Endothelial cell of umbilical vein (primary cell): ENCODE results near the gene GGT6. TPM values are rescaled to one million over a fixed set of nuclear protein-coding genes. Genes with fewer than 3 reads are reported as not detected.

Experiments
- Bru-seq: library from RNA; stranded (reverse); fragments of 400-500 nt; gene quantifications from one replicate; lab custom pipeline; 2021; lab: Mats Ljungman, UMichigan
- BruChase-seq, 2 experiments: library from RNA; stranded (reverse); fragments of 400-500 nt; gene quantifications; one replicate each; lab custom pipeline; 2021; lab: Mats Ljungman, UMichigan
- BruUV-seq: library from RNA; stranded (reverse); fragments of 400-500 nt; replicated peaks from 2 replicates; lab custom pipeline; 2021; lab: Mats Ljungman, UMichigan
- CTCF ChIA-PET: fragments of 300-600, 350-600 bp; sonication (Branson Sonifier 250); formaldehyde crosslinking; loops from one replicate; lab custom pipeline; 2021; ENCODE audit warnings: antibody characterized with exemption, inconsistent platforms; lab: Charles Lee
- POLR2A ChIA-PET: fragments of 300-600, 350-600 bp; sonication (Branson Sonifier 250); formaldehyde crosslinking; loops from one replicate; lab custom pipeline; 2021; ENCODE audit warnings: antibody characterized with exemption, inconsistent platforms; lab: Charles Lee
- DNase-seq: peaks from one replicate; pipeline ENCODE4 v3.0.0-alpha.2; 2011; ENCODE audit warnings: low read depth, low spot score
- FAIRE-seq: peaks from 2 replicates; lab custom pipeline; 2011; peaks lifted over from hg19 to GRCh38; lab: Jason Lieb, UNC
- H2AFZ ChIP-seq: 2 replicates; pipeline ENCODE4 v1.6.0; 2012; ENCODE audit warnings: low read depth, low read length, control low read depth, inconsistent platforms
- H3K27ac ChIP-seq: 2 replicates; pipeline ENCODE4 v1.5.1; 2011; ENCODE audit warnings: low read depth, mild to moderate bottlenecking, control low read depth, low read length, moderate library complexity; ENCODE audit not compliant: insufficient read depth
- H3K27me3 ChIP-seq, 2 experiments: 2 replicates each; pipeline versions ENCODE4 v1.6.0 to v1.6.1; 2011; ENCODE audit warnings: low read length in 2 of 2, mixed read lengths in 1 of 2; ENCODE audit not compliant: control insufficient read depth in 2 of 2, insufficient read depth in 2 of 2
- H3K36me3 ChIP-seq, 2 experiments: 2 replicates in 1 of 2; 3 replicates in 1 of 2; pipeline ENCODE4 v1.5.1; 2011; ENCODE audit warnings: low read length in 2 of 2, mild to moderate bottlenecking in 1 of 2, moderate library complexity in 1 of 2; ENCODE audit not compliant: control insufficient read depth in 2 of 2, insufficient read depth in 2 of 2; ENCODE audit errors: extremely low read depth in 1 of 2
- H3K4me1 ChIP-seq: 3 replicates; pipeline ENCODE4 v1.5.1; 2011; ENCODE audit warnings: mild to moderate bottlenecking, low read length; ENCODE audit not compliant: control insufficient read depth, insufficient read depth; ENCODE audit errors: extremely low read depth
- H3K4me2 ChIP-seq: 2 replicates; pipeline ENCODE4 v1.6.1; 2011; ENCODE audit warnings: low read length, control low read depth, mixed read lengths; ENCODE audit not compliant: insufficient read depth
- H3K4me3 ChIP-seq, 3 experiments: fragments of 200-600 bp in 1 of 3; sonication (generic), shearing (Covaris generic) in 1 of 3; replicated peaks in 1 of 3; 2 replicates each; pipeline ENCODE4 v1.5.1; 2011 to 2016; ENCODE audit warnings: control low read depth in 3 of 3, low read length in 3 of 3, mild to moderate bottlenecking in 2 of 3, inconsistent platforms in 1 of 3, low read depth in 1 of 3, moderate library complexity in 1 of 3; ENCODE audit not compliant: insufficient read depth in 1 of 3
- H3K79me2 ChIP-seq: 2 replicates; pipeline ENCODE4 v1.6.0; 2012; ENCODE audit warnings: low read length, inconsistent platforms; ENCODE audit not compliant: control insufficient read depth, insufficient read depth
- H3K9ac ChIP-seq: replicated peaks from 2 replicates; pipeline ENCODE3; 2011; ENCODE audit warnings: low read length, control low read depth; ENCODE audit not compliant: insufficient read depth; ENCODE audit errors: extremely low read depth
- H3K9me1 ChIP-seq: replicated peaks from 3 replicates; pipeline ENCODE4 v1.6.0; 2011; ENCODE audit warnings: mild to moderate bottlenecking, low read length; ENCODE audit not compliant: control insufficient read depth, insufficient read depth; ENCODE audit errors: extremely low read depth
- H3K9me3 ChIP-seq: replicated peaks from 2 replicates; pipeline ENCODE4 v1.5.1; 2012; ENCODE audit warnings: low read length, inconsistent platforms; ENCODE audit not compliant: control insufficient read depth, insufficient read depth
- H4K20me1 ChIP-seq: replicated peaks from 2 replicates; pipeline ENCODE3; 2011; ENCODE audit warnings: mild to moderate bottlenecking, low read length; ENCODE audit not compliant: control insufficient read depth, insufficient read depth; ENCODE audit errors: extremely low read depth
- CTCF ChIP-seq, 2 donors: IDR thresholded peaks; 1 replicate in 1 of 2; 2 replicates in 1 of 2; pipeline ENCODE4 v1.5.1; 2011; ENCODE audit warnings: low read length in 2 of 2, mild to moderate bottlenecking in 2 of 2, moderate library complexity in 2 of 2, control low read depth in 1 of 2, inconsistent platforms in 1 of 2, low read depth in 1 of 2; ENCODE audit not compliant: insufficient read depth in 1 of 2; ENCODE audit errors: extremely low read depth in 1 of 2
- EZH2 ChIP-seq: IDR thresholded peaks from 2 replicates; pipeline ENCODE4 v1.6.1; 2012; ENCODE audit warnings: borderline replicate concordance, low read depth, mild to moderate bottlenecking, moderate library complexity, low read length, inconsistent platforms; ENCODE audit not compliant: severe bottlenecking
- FOS ChIP-seq: IDR thresholded peaks from 2 replicates; pipeline ENCODE4 v1.6.1; 2011; ENCODE audit warnings: mild to moderate bottlenecking, low read length, moderate library complexity, borderline replicate concordance; ENCODE audit not compliant: insufficient read depth
- GATA2 ChIP-seq: IDR thresholded peaks from 2 replicates; pipeline ENCODE4 v1.7.0; 2011; ENCODE audit warnings: low read depth, mild to moderate bottlenecking, moderate library complexity, mixed read lengths, low read length; ENCODE audit not compliant: insufficient read length, insufficient read depth
- JUN ChIP-seq: IDR thresholded peaks from 2 replicates; pipeline ENCODE4 v1.6.1; 2011; ENCODE audit warnings: borderline replicate concordance, low read depth; ENCODE audit not compliant: insufficient read length, insufficient read depth
- MAX ChIP-seq: IDR thresholded peaks from 2 replicates; pipeline ENCODE4 v1.6.1; 2011; ENCODE audit not compliant: insufficient read depth, insufficient read length
- MYC ChIP-seq: IDR thresholded peaks from one replicate; pipeline ENCODE4 v1.6.1; 2011; ENCODE audit warnings: mild to moderate bottlenecking, low read depth, low read length
- POLR2A ChIP-seq: IDR thresholded peaks from 2 replicates; pipeline ENCODE4 v1.6.1; 2012; ENCODE audit warnings: low read depth, mild to moderate bottlenecking, control low read depth, low read length
- POLR2AphosphoS5 ChIP-seq: IDR thresholded peaks from 2 replicates; pipeline ENCODE4 v1.6.1; 2012; ENCODE audit warnings: low read depth, mild to moderate bottlenecking, control low read depth, low read length, moderate library complexity; ENCODE audit not compliant: insufficient read depth
- dilution Hi-C: fragments of 300-500 bp; cut with MboI; formaldehyde crosslinking; loops from one replicate; pipeline ENCODE4 v1.15.0; 2019; ENCODE audit warnings: low sequenced_read_pairs; ENCODE audit not compliant: extremely low pct_ligation_motif_present
- intact Hi-C: fragments of 100-400 bp; cut with micrococcal nuclease; formaldehyde crosslinking; loops from one replicate; pipeline ENCODE4 v1.10.0; 2022
- long read RNA-seq: library from polyadenylated mRNA; stranded (forward); transcript quantifications from one replicate; pipeline ENCODE4 v2.0.0, GENCODE V29; 2021
- polyA minus RNA-seq, 3 experiments: library from RNA; depleted of rRNA, polyadenylated mRNA; stranded (reverse); fragments of >200 nt; gene quantifications; 1 replicate in 1 of 3; 2 replicates in 2 of 3; pipeline ENCODE4 v1.2.3, GENCODE V29; 2011
- polyA plus RNA-seq, 4 experiments: library from polyadenylated mRNA; depleted of rRNA in 3 of 4; stranded (reverse) in 3 of 4; unstranded in 1 of 4; fragments of >200 nt; gene quantifications; 2 replicates each; pipeline versions ENCODE4 v1.2.1 to v1.2.3, GENCODE V29; 2011 to 2012; ENCODE audit warnings: missing spikeins in 1 of 4
- total RNA-seq: library from RNA; stranded (reverse); gene quantifications from 2 replicates; pipeline ENCODE4 v1.2.3, GENCODE V29; 2021

Gene GGT6
- total RNA-seq (not detected in 2 replicates), polyA plus RNA-seq (not detected in 2 replicates), polyA minus RNA-seq (not detected in 2 replicates), Bru-seq, nascent RNA (not detected), BruChase-seq, experiment 1, labeled RNA remaining after a 6-hour chase (not detected), BruChase-seq, experiment 2, labeled RNA remaining after a 2-hour chase (not detected)
- not detected in 2 replicates for polyA plus RNA-seq (2011; cell fraction: cytosol; rRNA removed)
- not detected in 2 replicates for polyA plus RNA-seq (2011; cell fraction: nucleus; rRNA removed)
- polyA plus RNA-seq (2012) = not detected in 2 replicates
- not detected for polyA minus RNA-seq (2011; cell fraction: cytosol; rRNA and poly(A)+ RNA removed)
- polyA minus RNA-seq (2011; cell fraction: nucleus; rRNA and poly(A)+ RNA removed) = not detected in 2 replicates
- long read RNA-seq = 0 reads

- no peak for FAIRE-seq
- dilution Hi-C loops (no loop called here), intact Hi-C loops (no loop called here)
- Histone ChIP-seq H2AFZ (no peak within 1 kb of the TSS), H3K9me3 (no peaks in the 10 kb centered on the region), H3K4me1 (peaks cover 4% of the 10 kb centered on the region), H3K4me2 (no peak within 1 kb of the TSS), H3K9ac (no peak within 1 kb of the TSS), H3K4me3 (no peak within 1 kb of the TSS), H3K27ac (no peak within 1 kb of the TSS), H3K27me3 (peaks cover 0 to 1% of the 10 kb centered on the region in 2 experiments), H3K79me2 (no peaks in the 10 kb centered on the region), H3K9me1 (no peaks in the 10 kb centered on the region), H3K36me3 (no peaks in the 10 kb centered on the region), H4K20me1 (no peaks in the 10 kb centered on the region)
- DNase-seq = no peak
- POLR2A ChIA-PET = no interaction called here
- BruUV-seq = no TSS peak
- CTCF ChIA-PET = interaction anchor here (0.8 to 1.6 kb wide), 2 partner anchors 8 to 9 kb away, joined by 3 read pairs; no protein-coding TSS in a partner anchor
- TF ChIP-seq CTCF (IDR thresholded peaks at IDR 0.05; ENCODE audit: extremely low read depth in 1 of 2, insufficient read depth in 1 of 2, low read depth in 1 of 2, low read length in 2 of 2) = no peak
- TF ChIP-seq MAX = no peak
- TF ChIP-seq FOS = no peak
- no peak for TF ChIP-seq GATA2
- no peak for TF ChIP-seq JUN
- no peak for TF ChIP-seq MYC
- no peak for TF ChIP-seq EZH2
- TF ChIP-seq POLR2A = no peak
- no peak for TF ChIP-seq POLR2AphosphoS5
These were observed at the start of gene GGT6 for GRCh38 chr17:4560421-4560820. TSS of gene GGT6 (minus strand) at chr17:4560577. CDS start at chr17:4560521, 56 bp downstream.
